DOHH2 (cell line): Measurements from ENCODE around the gene MTTP.

Source experiments
- H3F3A ChIP-seq: fragments of 200-600 bp; sonication (generic), shearing (Covaris generic); 2 replicates; pipeline ENCODE4 v1.6.0; 2016; ENCODE audit warnings: antibody characterized with exemption, mild to moderate bottlenecking; ENCODE audit not compliant: control insufficient read depth, insufficient read depth
- H3K27ac ChIP-seq: fragments of 200-600 bp; sonication (generic); 2 replicates; pipeline ENCODE4 v1.5.1; 2014; ENCODE audit warnings: low read depth, mild to moderate bottlenecking, low read length, moderate library complexity
- H3K27me3 ChIP-seq: fragments of 200-600 bp; sonication (generic); 2 replicates; pipeline ENCODE4 v1.6.1; 2014; ENCODE audit warnings: mild to moderate bottlenecking, low read length, mixed read lengths; ENCODE audit not compliant: control insufficient read depth
- H3K36me3 ChIP-seq: fragments of 200-600 bp; sonication (generic); 2 replicates; pipeline ENCODE4 v1.6.1; 2014; ENCODE audit warnings: mild to moderate bottlenecking, low read length, moderate library complexity, mixed read lengths; ENCODE audit not compliant: control insufficient read depth
- H3K4me1 ChIP-seq: fragments of 200-600 bp; sonication (generic); 2 replicates; pipeline ENCODE4 v1.6.1; 2014; ENCODE audit warnings: mild to moderate bottlenecking, low read length, mixed read lengths; ENCODE audit not compliant: control insufficient read depth
- H3K4me2 ChIP-seq: fragments of 200-600 bp; sonication (generic); 2 replicates; pipeline ENCODE4 v1.6.0; 2014; ENCODE audit warnings: mild to moderate bottlenecking, low read length, moderate library complexity
- H3K4me3 ChIP-seq: fragments of 200-600 bp; sonication (generic); 2 replicates; pipeline ENCODE4 v1.5.1; 2014; ENCODE audit warnings: mild to moderate bottlenecking, low read length, mixed read lengths
- H3K79me2 ChIP-seq: fragments of 200-600 bp; sonication (generic); 2 replicates; pipeline ENCODE4 v1.6.1; 2014; ENCODE audit warnings: mild to moderate bottlenecking, low read length, mixed read lengths; ENCODE audit not compliant: control insufficient read depth
- H3K9me2 ChIP-seq: fragments of 200-600 bp; sonication (generic); replicated peaks from 2 replicates; pipeline ENCODE4 v1.6.1; 2014; ENCODE audit warnings: mild to moderate bottlenecking, low read length, mixed read lengths; ENCODE audit not compliant: control insufficient read depth
- H3K9me3 ChIP-seq: fragments of 200-600 bp; sonication (generic); 2 replicates; pipeline ENCODE4 v1.6.1; 2014; ENCODE audit warnings: antibody characterized with exemption, low read length, mixed read lengths; ENCODE audit not compliant: control insufficient read depth, insufficient read depth
- H4K20me1 ChIP-seq: fragments of 200-600 bp; sonication (generic); 2 replicates; pipeline ENCODE4 v1.6.0; 2014; ENCODE audit warnings: low read depth, mild to moderate bottlenecking, antibody characterized with exemption, low read length, moderate library complexity; ENCODE audit not compliant: control insufficient read depth, insufficient read depth
- CTCF ChIP-seq: fragments of 200-600 bp; sonication (generic); IDR thresholded peaks from one replicate; pipeline ENCODE4 v1.5.1; 2014; ENCODE audit warnings: antibody characterized with exemption, mild to moderate bottlenecking, low read depth, low read length; ENCODE audit not compliant: poor library complexity, severe bottlenecking
- EZH2phosphoT487 ChIP-seq: fragments of 200-600 bp; sonication (generic); IDR thresholded peaks from 2 replicates; pipeline ENCODE4 v1.6.1; 2017; ENCODE audit warnings: borderline replicate concordance, mild to moderate bottlenecking, antibody characterized with exemption, low read length, moderate library complexity, mixed read lengths

MTTP gene

GRCh38 chr4:99670409-99671073 lies 95.9 kb downstream of the MTTP start:
- Histone ChIP-seq H4K20me1 (no peaks in the 10 kb centered on the region), H3K79me2 (no peaks in the 10 kb centered on the region), H3K4me3 (no peak overlapping the region), H3F3A (no peaks in the 10 kb centered on the region), H3K27ac (no peak overlapping the region), H3K4me1 (no peaks in the 10 kb centered on the region), H3K9me2 (no peaks in the 10 kb centered on the region), H3K9me3 (no peaks in the 10 kb centered on the region; the same call in 1 of the 2 replicates), H3K27me3 (no peaks in the 10 kb centered on the region), H3K4me2 (no peak overlapping the region), H3K36me3 (no peaks in the 10 kb centered on the region)
- TF ChIP-seq CTCF, result no peak
- no peak for TF ChIP-seq EZH2phosphoT487
